Brain microvascular endothelial cell (primary cell): Measurements from ENCODE around the gene OLFM1.

Experiments used
- DNase-seq: peaks from one replicate; pipeline ENCODE4 v3.0.0-alpha.2; 2020
- H3K27ac ChIP-seq: fragments of 250-450 bp; sonication (Bioruptor Pico); 2 replicates; pipeline ENCODE4 v1.5.1; 2020; ENCODE audit warnings: mild to moderate bottlenecking, moderate library complexity
- H3K27me3 ChIP-seq: fragments of 250-450 bp; sonication (Bioruptor Pico); replicated peaks from 2 replicates; pipeline ENCODE4 v1.5.1; 2020; ENCODE audit warnings: mild to moderate bottlenecking
- H3K36me3 ChIP-seq: fragments of 250-450 bp; sonication (Bioruptor Pico); replicated peaks from 2 replicates; pipeline ENCODE4 v1.5.1; 2020; ENCODE audit warnings: mild to moderate bottlenecking
- H3K4me3 ChIP-seq: 2 replicates; pipeline ENCODE4 v1.5.1; 2011; ENCODE audit warnings: low read depth, mild to moderate bottlenecking, control low read depth, low read length, moderate library complexity
- CTCF ChIP-seq: IDR thresholded peaks from 2 replicates; pipeline ENCODE4 v1.5.1; 2011; ENCODE audit warnings: low read depth, mild to moderate bottlenecking, moderate library complexity, low read length, control low read depth, inconsistent platforms; ENCODE audit errors: missing control alignments
- in situ Hi-C: cut with HindIII; loops from 2 replicates; pipeline ENCODE4 v1.10.0; 2017; ENCODE audit warnings: low sequenced_read_pairs, low pct_ligation_motif_present

The OLFM1 gene

DNA sequence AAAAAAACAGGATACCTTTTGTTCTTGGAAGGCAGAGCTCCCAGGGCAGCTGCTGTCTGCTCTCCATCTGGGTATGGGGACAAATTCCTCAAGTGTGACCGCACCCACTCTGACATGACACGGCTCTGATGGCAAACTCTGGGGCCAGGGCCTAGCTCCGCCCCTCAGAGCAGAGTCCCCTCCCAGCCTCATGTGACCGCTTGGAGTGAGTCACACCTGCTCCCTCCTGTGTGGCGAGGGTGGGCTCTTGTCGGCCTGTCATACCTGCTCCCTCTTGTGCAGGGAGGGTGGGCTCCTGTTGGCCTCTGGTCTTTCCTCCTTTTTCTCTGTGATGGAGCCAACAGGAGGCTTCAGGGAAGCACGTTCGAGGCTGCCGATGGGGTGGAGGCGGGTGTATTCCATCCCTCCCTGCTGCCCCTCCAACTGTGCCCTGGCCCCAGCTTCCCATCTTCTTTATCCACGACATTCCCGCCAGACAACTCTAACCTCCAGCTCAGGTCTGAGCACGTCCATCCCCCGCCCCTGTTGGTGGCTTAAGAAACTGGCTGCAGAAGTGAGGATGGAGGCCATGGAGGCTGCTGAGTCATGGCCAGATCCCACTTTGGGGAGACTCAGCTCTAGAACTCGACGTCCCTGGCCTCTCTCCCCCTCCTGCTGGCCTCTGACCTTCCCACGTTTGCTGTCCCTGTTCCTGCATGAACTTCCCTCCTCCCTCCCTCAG lies 65.3 kb downstream of the OLFM1 start:
- Histone ChIP-seq H3K27me3 (no peaks in the 10 kb centered on the region), H3K36me3 (no peaks in the 10 kb centered on the region), H3K4me3 (no peak overlapping the region), H3K27ac (no peak overlapping the region)
- DNase-seq = no peak
- in situ Hi-C loops = no loop called here
- TF ChIP-seq CTCF = no peak

DNA sequence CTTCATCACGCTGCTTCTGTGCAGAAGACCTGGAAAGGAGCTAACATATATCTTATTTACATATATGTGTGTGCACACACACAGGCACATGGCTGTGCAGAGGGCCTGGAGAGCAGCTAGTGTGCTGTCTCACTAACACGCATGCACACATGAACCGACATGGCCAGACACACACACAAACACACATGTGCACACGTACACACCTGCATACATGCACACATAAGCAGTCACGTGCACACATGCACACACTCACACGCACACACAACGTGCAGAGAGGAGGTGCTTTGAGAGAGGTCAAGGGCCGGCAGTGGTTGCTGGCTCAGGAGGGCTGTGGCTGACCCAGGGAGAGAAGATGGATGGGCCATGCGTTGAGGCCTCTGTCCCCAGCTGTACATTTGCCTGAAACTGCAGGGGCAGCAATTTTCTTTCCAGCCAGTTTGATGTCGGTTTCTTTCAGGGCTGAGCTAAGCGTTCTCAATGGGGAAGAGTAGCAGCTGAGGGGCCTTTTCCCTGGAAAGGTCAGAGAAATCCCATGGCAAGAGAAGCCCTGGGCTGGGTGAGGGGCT lies 66.7 kb downstream of the OLFM1 start:
- in situ Hi-C loops = no loop called here
- no peaks in the 10 kb centered on the region for H3K36me3 ChIP-seq

DNA sequence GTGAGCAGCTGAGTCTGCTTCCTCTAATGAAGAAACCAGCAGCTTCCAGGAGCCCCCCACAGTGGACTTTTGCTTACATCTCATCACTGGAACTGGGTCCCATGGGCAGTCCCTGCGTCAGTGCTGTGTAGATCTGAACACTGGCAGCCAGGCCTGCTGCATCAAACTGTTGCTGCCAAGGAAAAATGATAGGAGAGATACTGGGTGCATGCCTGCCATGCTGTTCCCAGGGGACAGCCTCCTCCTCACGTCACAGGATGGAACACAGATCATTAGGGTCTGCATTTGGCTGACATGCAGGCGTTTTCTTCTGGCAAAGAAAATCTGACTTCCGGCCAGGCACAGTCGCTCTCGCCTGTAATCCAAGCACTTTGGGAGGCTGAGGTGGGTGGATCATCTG lies 67.9 kb downstream of the OLFM1 start:
- Histone ChIP-seq H3K27me3 (no peaks in the 10 kb centered on the region), H3K27ac (no peak overlapping the region), H3K36me3 (no peaks in the 10 kb centered on the region), H3K4me3 (no peak overlapping the region)
- TF ChIP-seq CTCF = no peak
- in situ Hi-C loops = no loop called here
- DNase-seq = no peak

More for the DNA sequence above, 66.7 kb downstream of the OLFM1 start:
- H3K4me3 ChIP-seq = no peak overlapping the region
- no peak for DNase-seq
- no peak for TF ChIP-seq CTCF
- no peaks in the 10 kb centered on the region for H3K27me3 ChIP-seq
- no peak overlapping the region for H3K27ac ChIP-seq

GRCh38 chr9:135156525-135157510 lies 69.3 kb downstream of the OLFM1 start:
- in situ Hi-C loops = no loop called here
- no peaks in the 10 kb centered on the region for H3K36me3 ChIP-seq
- H3K4me3 ChIP-seq = no peak overlapping the region
- no peak overlapping the region for H3K27ac ChIP-seq
- no peaks in the 10 kb centered on the region for H3K27me3 ChIP-seq
- no peak for TF ChIP-seq CTCF
- DNase-seq = no peak

DNA sequence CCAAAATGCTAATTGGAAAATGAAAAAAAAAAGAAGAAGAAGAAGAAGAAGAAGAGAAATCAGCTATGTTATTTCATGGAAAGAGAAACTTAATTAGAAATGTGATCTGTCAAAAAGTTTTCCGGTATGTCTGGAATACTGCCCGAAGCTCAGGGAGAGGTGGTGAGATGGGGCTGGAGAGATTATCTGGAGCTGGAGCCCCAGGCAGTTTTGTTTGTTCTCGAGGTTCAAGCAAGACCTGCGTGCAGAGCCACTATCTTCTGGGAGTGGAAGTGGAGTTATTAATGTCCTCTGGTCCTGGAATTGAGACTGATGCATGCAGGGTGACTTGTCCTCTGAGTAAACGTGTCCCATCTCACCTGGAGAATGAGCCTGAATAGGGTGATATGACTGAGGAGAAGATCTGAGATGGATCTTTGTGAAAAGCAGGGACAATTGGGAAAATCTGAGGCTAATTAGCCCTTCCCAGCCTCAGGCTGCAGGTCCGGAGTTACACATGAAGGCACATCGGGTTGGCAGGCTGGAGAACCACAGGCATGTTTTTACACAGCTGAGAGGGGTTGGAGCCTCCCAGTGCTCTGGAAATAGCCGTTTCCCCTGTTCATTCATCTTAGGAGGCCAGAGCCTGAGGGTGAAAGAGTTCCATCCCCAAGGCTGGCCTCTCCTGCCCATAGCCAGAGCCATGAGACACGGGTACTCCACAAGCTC lies 70.5 kb downstream of the OLFM1 start:
- Histone ChIP-seq H3K27ac (no peak overlapping the region), H3K36me3 (no peaks in the 10 kb centered on the region), H3K27me3 (no peaks in the 10 kb centered on the region), H3K4me3 (no peak overlapping the region)
- in situ Hi-C loops = no loop called here
- TF ChIP-seq CTCF = no peak
- no peak for DNase-seq
